Activated T-cell treated with anti-CD3 and anti-CD28 coated beads, Interleukin-2, amount 50 U/mL, for 72 hours (primary cell): Measurements from ENCODE around the gene PRDM16. TPM values are rescaled to one million over a fixed set of nuclear protein-coding genes. Genes with fewer than 3 reads are reported as not detected.

Experiments used
- ATAC-seq, 2 donors: fragments of 150-1000 bp; cut with Tn5 transposase; replicated peaks in 1 of 2; 2 replicates each; pipeline ENCODE4 v1.10.0; 2021; ENCODE audit warnings: moderate library complexity in 2 of 2, mild to moderate bottlenecking in 1 of 2
- DNase-seq, 2 donors: peaks; one replicate each; pipeline ENCODE4 v3.0.0; 2021 to 2022; ENCODE audit warnings: mixed read lengths in 1 of 2
- H3K27ac Mint-ChIP-seq: one replicate; pipeline ENCODE4 v1.8.0; 2022; ENCODE audit warnings: mild to moderate bottlenecking, moderate library complexity, mixed read lengths
- H3K27me3 Mint-ChIP-seq: one replicate; pipeline ENCODE4 v1.8.0; 2022; ENCODE audit warnings: low read depth, mixed read lengths
- H3K36me3 Mint-ChIP-seq, 2 donors: one replicate each; pipeline ENCODE4 v1.8.0; 2022; ENCODE audit warnings: mixed read lengths in 2 of 2, mild to moderate bottlenecking in 1 of 2; ENCODE audit not compliant: insufficient read depth in 2 of 2
- H3K4me1 Mint-ChIP-seq: one replicate; pipeline ENCODE4 v1.8.0; 2022; ENCODE audit warnings: low read depth, mixed read lengths
- H3K4me3 Mint-ChIP-seq, 2 donors: one replicate each; pipeline ENCODE4 v1.8.0; 2022; ENCODE audit warnings: mild to moderate bottlenecking in 2 of 2, mixed read lengths in 2 of 2, moderate library complexity in 2 of 2
- H3K9me3 Mint-ChIP-seq, 2 donors: one replicate each; pipeline ENCODE4 v1.8.0; 2022; ENCODE audit warnings: mixed read lengths in 2 of 2
- total RNA-seq, 2 donors: library from RNA; stranded (reverse); gene quantifications; one replicate each; pipeline ENCODE4 v1.2.3, GENCODE V29; 2022

PRDM16 gene
- total RNA-seq, 2 donors from 2014 or later: 0.77 to 1.7 TPM

- Mint-ChIP-seq H3K27me3 (peaks cover 4% of the 10 kb centered on the region), H3K27ac (no peak overlapping the region), H3K9me3 (no peaks in the 10 kb centered on the region), H3K4me1 (no peaks in the 10 kb centered on the region), H3K36me3 (no peaks in the 10 kb centered on the region), H3K4me3 (no peak overlapping the region)
- DNase-seq (no peak), ATAC-seq (no peak)
Measured at GRCh38 chr1:3179471-3179870, 110.5 kb downstream of the PRDM16 start.

DNA sequence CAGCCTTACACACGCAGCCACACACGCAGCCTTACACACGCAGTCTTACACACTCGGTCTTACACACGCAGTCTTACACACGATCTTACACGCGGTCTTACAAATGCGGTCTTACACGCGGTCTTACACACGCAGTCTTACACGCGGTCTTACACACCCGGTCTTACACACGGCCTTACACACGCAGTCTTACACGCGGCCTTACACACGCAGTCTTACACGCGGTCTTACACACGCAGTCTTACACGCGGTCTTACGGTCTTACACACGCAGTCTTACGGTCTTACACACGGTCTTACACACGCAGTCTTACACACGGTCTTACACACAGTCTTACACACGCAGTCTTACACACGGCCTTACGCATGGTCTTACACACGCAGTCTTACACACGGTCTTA lies 111.9 kb downstream of the PRDM16 start:
- H3K4me3 Mint-ChIP-seq: no peak overlapping the region
- ATAC-seq (no peak), DNase-seq (no peak)
- no peaks in the 10 kb centered on the region for H3K9me3 Mint-ChIP-seq
- H3K36me3 Mint-ChIP-seq: no peaks in the 10 kb centered on the region
- H3K27ac Mint-ChIP-seq: no peak overlapping the region
- no peaks in the 10 kb centered on the region for H3K4me1 Mint-ChIP-seq
- H3K27me3 Mint-ChIP-seq: peaks cover 7% of the 10 kb centered on the region

GRCh38 chr1:3181956-3182355 lies 113.0 kb downstream of the PRDM16 start:
- Mint-ChIP-seq H3K4me3 (no peak overlapping the region), H3K36me3 (no peaks in the 10 kb centered on the region), H3K27me3 (peaks cover 7% of the 10 kb centered on the region), H3K9me3 (no peaks in the 10 kb centered on the region), H3K4me1 (no peaks in the 10 kb centered on the region), H3K27ac (no peak overlapping the region)
- ATAC-seq (no peak), DNase-seq (no peak)

DNA sequence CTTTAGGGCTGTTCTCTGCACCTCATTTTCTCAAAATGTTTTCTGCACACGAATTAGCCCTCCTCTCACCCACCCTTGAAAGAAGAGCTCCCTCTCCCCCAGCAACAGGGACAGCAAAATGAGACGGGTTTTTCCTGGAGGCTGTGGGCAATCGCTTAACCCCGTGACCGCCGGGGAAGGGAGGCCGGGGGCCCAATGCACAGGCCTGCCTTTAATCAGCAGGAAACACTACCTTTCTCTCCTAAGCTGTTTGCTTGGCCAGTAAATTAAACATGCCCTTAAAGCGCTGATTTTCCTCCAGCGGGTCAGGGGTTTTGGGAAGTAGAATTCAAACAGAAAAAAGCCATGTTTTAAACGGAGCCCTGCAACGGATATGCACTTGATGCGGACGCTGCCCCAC lies 114.4 kb downstream of the PRDM16 start:
- H3K4me1 Mint-ChIP-seq: no peaks in the 10 kb centered on the region
- peaks cover 7% of the 10 kb centered on the region for H3K27me3 Mint-ChIP-seq
- DNase-seq: no peak
- ATAC-seq: no peak
- H3K4me3 Mint-ChIP-seq: no peak overlapping the region
- H3K27ac Mint-ChIP-seq: no peak overlapping the region
- H3K36me3 Mint-ChIP-seq: no peaks in the 10 kb centered on the region
- no peaks in the 10 kb centered on the region for H3K9me3 Mint-ChIP-seq

DNA sequence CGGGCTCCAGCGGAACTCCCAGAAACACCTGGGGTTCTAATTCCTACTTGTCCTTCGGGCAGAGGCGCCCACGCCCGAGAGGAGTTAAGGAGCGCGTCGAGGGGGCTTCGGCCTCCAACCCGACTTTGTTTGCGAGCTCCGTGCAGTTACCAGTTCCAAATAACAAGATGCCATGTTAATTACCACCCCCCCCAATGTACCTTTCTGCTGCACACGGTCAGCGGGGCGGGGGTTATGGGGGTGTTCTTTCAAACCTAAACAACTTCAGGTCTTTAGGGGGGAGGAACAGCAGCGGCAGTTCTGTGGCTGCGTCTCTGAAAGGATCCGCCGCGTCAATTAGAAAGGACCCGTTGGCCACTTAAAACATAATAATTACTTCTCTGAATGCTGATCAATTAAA lies 114.8 kb downstream of the PRDM16 start:
- Mint-ChIP-seq H3K27me3 (peaks cover 7% of the 10 kb centered on the region), H3K36me3 (no peaks in the 10 kb centered on the region), H3K27ac (no peak overlapping the region), H3K4me1 (no peaks in the 10 kb centered on the region), H3K4me3 (no peak overlapping the region), H3K9me3 (no peaks in the 10 kb centered on the region)
- no peak for ATAC-seq
- DNase-seq: no peak

GRCh38 chr1:3184666-3185065 lies 115.7 kb downstream of the PRDM16 start:
- no peak for DNase-seq
- no peak for ATAC-seq
- Mint-ChIP-seq H3K27me3 (peaks cover 7% of the 10 kb centered on the region), H3K4me1 (no peaks in the 10 kb centered on the region), H3K27ac (no peak overlapping the region), H3K36me3 (no peaks in the 10 kb centered on the region), H3K9me3 (no peaks in the 10 kb centered on the region), H3K4me3 (no peak overlapping the region)

DNA sequence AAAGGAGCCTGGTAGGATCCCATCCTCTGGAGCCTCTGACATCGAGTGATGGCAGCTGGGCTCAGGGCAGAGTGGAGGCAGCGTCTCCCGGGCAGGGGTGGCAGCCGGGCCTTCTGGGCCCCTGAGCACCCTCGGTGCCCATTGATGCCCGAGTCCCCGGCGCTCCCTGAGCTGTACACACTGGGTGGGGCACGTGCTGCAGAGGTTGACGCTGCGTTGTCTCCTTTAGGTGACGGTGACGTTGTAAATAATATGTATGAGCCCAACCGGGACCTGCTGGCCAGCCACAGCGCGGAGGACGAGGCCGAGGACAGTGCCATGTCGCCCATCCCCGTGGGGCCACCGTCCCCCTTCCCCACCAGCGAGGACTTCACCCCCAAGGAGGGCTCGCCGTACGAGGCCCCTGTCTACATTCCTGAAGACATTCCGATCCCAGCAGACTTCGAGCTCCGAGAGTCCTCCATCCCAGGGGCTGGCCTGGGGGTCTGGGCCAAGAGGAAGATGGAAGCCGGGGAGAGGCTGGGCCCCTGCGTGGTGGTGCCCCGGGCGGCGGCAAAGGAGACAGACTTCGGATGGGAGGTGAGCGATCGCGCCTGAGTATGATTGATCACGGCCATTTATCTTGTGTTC lies 117.0 kb downstream of the PRDM16 start:
- Mint-ChIP-seq H3K36me3 (no peaks in the 10 kb centered on the region), H3K27ac (no peak overlapping the region), H3K4me1 (no peaks in the 10 kb centered on the region), H3K27me3 (peaks cover 7% of the 10 kb centered on the region), H3K9me3 (no peaks in the 10 kb centered on the region), H3K4me3 (no peak overlapping the region)
- no peak for ATAC-seq
- no peak for DNase-seq

GRCh38 chr1:3186526-3186921 lies 117.5 kb downstream of the PRDM16 start:
- Mint-ChIP-seq H3K27me3 (peaks cover 7% of the 10 kb centered on the region), H3K36me3 (no peaks in the 10 kb centered on the region), H3K9me3 (no peaks in the 10 kb centered on the region), H3K4me3 (no peak overlapping the region), H3K4me1 (no peaks in the 10 kb centered on the region), H3K27ac (no peak overlapping the region)
- ATAC-seq (no peak), DNase-seq (no peak)

- H3K4me3 Mint-ChIP-seq: no peak overlapping the region
- H3K36me3 Mint-ChIP-seq: no peaks in the 10 kb centered on the region
- H3K4me1 Mint-ChIP-seq: no peaks in the 10 kb centered on the region
- DNase-seq: no peak
- no peak overlapping the region for H3K27ac Mint-ChIP-seq
- peaks cover 7% of the 10 kb centered on the region for H3K27me3 Mint-ChIP-seq
- no peaks in the 10 kb centered on the region for H3K9me3 Mint-ChIP-seq
- ATAC-seq: no peak
Measured at GRCh38 chr1:3187415-3188149, 118.6 kb downstream of the PRDM16 start.

- Mint-ChIP-seq H3K4me3 (no peak overlapping the region), H3K27me3 (peaks cover 7% of the 10 kb centered on the region), H3K9me3 (no peaks in the 10 kb centered on the region), H3K4me1 (no peaks in the 10 kb centered on the region), H3K27ac (no peak overlapping the region), H3K36me3 (no peaks in the 10 kb centered on the region)
- DNase-seq (no peak), ATAC-seq (no peak)
Measured at GRCh38 chr1:3188150-3188971, 119.4 kb downstream of the PRDM16 start.

GRCh38 chr1:3190256-3191041 lies 121.4 kb downstream of the PRDM16 start:
- Mint-ChIP-seq H3K27ac (no peak overlapping the region), H3K36me3 (no peaks in the 10 kb centered on the region), H3K4me3 (no peak overlapping the region), H3K4me1 (no peaks in the 10 kb centered on the region), H3K27me3 (no peaks in the 10 kb centered on the region), H3K9me3 (no peaks in the 10 kb centered on the region)
- no peak for ATAC-seq
- DNase-seq: no peak

- no peaks in the 10 kb centered on the region for H3K9me3 Mint-ChIP-seq
- no peaks in the 10 kb centered on the region for H3K27me3 Mint-ChIP-seq
- ATAC-seq: no peak
- H3K4me3 Mint-ChIP-seq: no peak overlapping the region
- no peaks in the 10 kb centered on the region for H3K36me3 Mint-ChIP-seq
- DNase-seq: no peak
- H3K27ac Mint-ChIP-seq: no peak overlapping the region
- H3K4me1 Mint-ChIP-seq: no peaks in the 10 kb centered on the region
Measured at GRCh38 chr1:3192361-3192760, 123.4 kb downstream of the PRDM16 start.

DNA sequence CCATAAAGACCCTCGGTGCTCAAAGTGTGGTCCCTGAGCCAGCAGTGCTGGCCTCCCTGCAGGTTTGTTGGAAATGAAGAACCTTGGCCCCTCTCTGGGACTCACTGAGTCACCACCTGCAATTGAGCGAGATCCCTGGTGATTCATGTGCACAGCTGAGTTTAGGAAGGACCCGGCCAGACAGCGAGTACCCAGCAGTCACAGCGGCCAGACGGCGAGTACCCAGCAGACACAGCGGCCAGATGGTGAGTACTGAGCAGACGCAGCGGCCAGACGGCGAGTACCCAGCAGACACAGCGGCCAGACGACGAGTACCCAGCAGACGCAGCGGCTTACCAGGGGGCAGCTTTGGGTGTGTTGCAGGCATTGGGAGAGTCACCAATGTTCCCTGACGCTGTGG lies 123.8 kb downstream of the PRDM16 start:
- H3K27me3 Mint-ChIP-seq: no peaks in the 10 kb centered on the region
- ATAC-seq (no peak), DNase-seq (no peak)
- H3K27ac Mint-ChIP-seq: no peak overlapping the region
- H3K4me3 Mint-ChIP-seq: no peak overlapping the region
- H3K36me3 Mint-ChIP-seq: no peaks in the 10 kb centered on the region
- H3K4me1 Mint-ChIP-seq: no peaks in the 10 kb centered on the region
- no peaks in the 10 kb centered on the region for H3K9me3 Mint-ChIP-seq
